MCF 10A (cell line): Measurements from ENCODE around the gene B9D1. TPM values are rescaled to one million over a fixed set of nuclear protein-coding genes. Genes with fewer than 3 reads are reported as not detected.

Experiments used
- BruUV-seq: library from RNA; stranded (reverse); fragments of 400-500 nt; replicated peaks from 2 replicates; lab custom pipeline; 2021; lab: Mats Ljungman, UMichigan
- CTCF ChIA-PET: fragments of 300-600 bp; sonication (Branson Sonifier 250); formaldehyde crosslinking; extraction: SDS; loops from one replicate; lab custom pipeline; 2021; ENCODE audit warnings: antibody characterized with exemption, inconsistent platforms; lab: Yijun Ruan, JAX
- POLR2A ChIA-PET: fragments of 300-600, 350-650 bp; sonication (Branson Sonifier 250); formaldehyde crosslinking; extraction: SDS; loops from one replicate; lab custom pipeline; 2020; ENCODE audit warnings: antibody characterized with exemption, inconsistent platforms; lab: Yijun Ruan, JAX
- DNase-seq: peaks from one replicate; pipeline ENCODE4 v3.0.0-alpha.2; 2018; ENCODE audit not compliant: unreplicated experiment
- H3K27ac Mint-ChIP-seq: one replicate; pipeline ENCODE4 v1.8.0; 2022; ENCODE audit warnings: mild to moderate bottlenecking, low read depth, mixed read lengths; ENCODE audit not compliant: unreplicated experiment
- H3K27me3 Mint-ChIP-seq: one replicate; pipeline ENCODE4 v1.8.0; 2022; ENCODE audit warnings: mixed read lengths; ENCODE audit not compliant: insufficient read depth, unreplicated experiment
- H3K36me3 Mint-ChIP-seq: one replicate; pipeline ENCODE4 v1.8.0; 2022; ENCODE audit warnings: mild to moderate bottlenecking, moderate library complexity, mixed read lengths; ENCODE audit not compliant: insufficient read depth, unreplicated experiment
- H3K4me1 Mint-ChIP-seq: one replicate; pipeline ENCODE4 v1.8.0; 2022; ENCODE audit warnings: mixed read lengths; ENCODE audit not compliant: insufficient read depth, unreplicated experiment
- H3K4me3 Mint-ChIP-seq: one replicate; pipeline ENCODE4 v1.8.0; 2022; ENCODE audit warnings: mild to moderate bottlenecking, moderate library complexity, mixed read lengths; ENCODE audit not compliant: unreplicated experiment
- H3K9me3 Mint-ChIP-seq: one replicate; pipeline ENCODE4 v1.8.0; 2022; ENCODE audit warnings: mixed read lengths; ENCODE audit not compliant: unreplicated experiment
- CTCF ChIP-seq: fragments of 200-600 bp; IDR thresholded peaks from one replicate; pipeline ENCODE4 v1.8.0; 2022; ENCODE audit warnings: antibody characterized with exemption, mild to moderate bottlenecking; ENCODE audit not compliant: unreplicated experiment
- intact Hi-C: fragments of 100-400 bp; cut with micrococcal nuclease; formaldehyde crosslinking; loops from 2 replicates; pipeline ENCODE4 v1.14.1; 2022
- total RNA-seq: library from RNA; stranded (reverse); gene quantifications from 2 replicates; pipeline ENCODE4 v1.2.3, GENCODE V29; 2022

The B9D1 gene
- total RNA-seq, 1 experiment from 2014 or later: 33.0 TPM

- no peak overlapping the region for H3K4me3 Mint-ChIP-seq
- intact Hi-C loops: no loop called here
- peaks cover 10% of the 10 kb centered on the region for H3K4me1 Mint-ChIP-seq
- ChIA-PET CTCF (no interaction called here), POLR2A (no interaction called here)
- no peak for DNase-seq
- no peak overlapping the region for H3K27ac Mint-ChIP-seq
- no peak for TF ChIP-seq CTCF
- BruUV-seq: no TSS peak
- H3K36me3 Mint-ChIP-seq: peaks cover 33% of the 10 kb centered on the region
- no peaks in the 10 kb centered on the region for H3K27me3 Mint-ChIP-seq
- no peaks in the 10 kb centered on the region for H3K9me3 Mint-ChIP-seq
Measured at GRCh38 chr17:19302791-19303331, 59.7 kb downstream of the B9D1 start.

GRCh38 chr17:19301973-19302372, 60.5 kb downstream of the B9D1 start:
- no peak for TF ChIP-seq CTCF
- BruUV-seq: no TSS peak
- no peak for DNase-seq
- Mint-ChIP-seq H3K36me3 (peaks cover 33% of the 10 kb centered on the region), H3K27me3 (no peaks in the 10 kb centered on the region), H3K4me3 (no peak overlapping the region), H3K4me1 (peaks cover 10% of the 10 kb centered on the region), H3K27ac (no peak overlapping the region), H3K9me3 (no peaks in the 10 kb centered on the region)
- ChIA-PET CTCF (interaction anchor here (0.9 to 1.6 kb wide), 2 partner anchors 9 to 25 kb away, joined by 3 to 5 read pairs; no protein-coding TSS in a partner anchor), POLR2A (no interaction called here)
- intact Hi-C loops: no loop called here

GRCh38 chr17:19301274-19301951, 61.1 kb downstream of the B9D1 start:
- CTCF ChIA-PET: interaction anchor here (0.6 to 1.6 kb wide), 3 partner anchors 10 to 26 kb away, joined by 3 to 5 read pairs (median 3); no protein-coding TSS in a partner anchor
- POLR2A ChIA-PET: no interaction called here

More at GRCh38 chr17:19301274-19301951, 61.1 kb downstream of the B9D1 start:
- no peak for DNase-seq
- peaks cover 10% of the 10 kb centered on the region for H3K4me1 Mint-ChIP-seq
- peaks cover 32% of the 10 kb centered on the region for H3K36me3 Mint-ChIP-seq
- H3K4me3 Mint-ChIP-seq: no peak overlapping the region
- H3K27me3 Mint-ChIP-seq: no peaks in the 10 kb centered on the region
- no peak for TF ChIP-seq CTCF
- peak overlapping the region; percentile 75 for H3K27ac Mint-ChIP-seq
- no TSS peak for BruUV-seq
- no peaks in the 10 kb centered on the region for H3K9me3 Mint-ChIP-seq
- intact Hi-C loops: no loop called here
